ENCODE data around the gene GEMIN8.

Gene GEMIN8, protein sequence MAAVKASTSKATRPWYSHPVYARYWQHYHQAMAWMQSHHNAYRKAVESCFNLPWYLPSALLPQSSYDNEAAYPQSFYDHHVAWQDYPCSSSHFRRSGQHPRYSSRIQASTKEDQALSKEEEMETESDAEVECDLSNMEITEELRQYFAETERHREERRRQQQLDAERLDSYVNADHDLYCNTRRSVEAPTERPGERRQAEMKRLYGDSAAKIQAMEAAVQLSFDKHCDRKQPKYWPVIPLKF
- 12.4 reads per million, percentile 36 among the genes with 10 or more reads in this experiment for total RNA-seq

DNA sequence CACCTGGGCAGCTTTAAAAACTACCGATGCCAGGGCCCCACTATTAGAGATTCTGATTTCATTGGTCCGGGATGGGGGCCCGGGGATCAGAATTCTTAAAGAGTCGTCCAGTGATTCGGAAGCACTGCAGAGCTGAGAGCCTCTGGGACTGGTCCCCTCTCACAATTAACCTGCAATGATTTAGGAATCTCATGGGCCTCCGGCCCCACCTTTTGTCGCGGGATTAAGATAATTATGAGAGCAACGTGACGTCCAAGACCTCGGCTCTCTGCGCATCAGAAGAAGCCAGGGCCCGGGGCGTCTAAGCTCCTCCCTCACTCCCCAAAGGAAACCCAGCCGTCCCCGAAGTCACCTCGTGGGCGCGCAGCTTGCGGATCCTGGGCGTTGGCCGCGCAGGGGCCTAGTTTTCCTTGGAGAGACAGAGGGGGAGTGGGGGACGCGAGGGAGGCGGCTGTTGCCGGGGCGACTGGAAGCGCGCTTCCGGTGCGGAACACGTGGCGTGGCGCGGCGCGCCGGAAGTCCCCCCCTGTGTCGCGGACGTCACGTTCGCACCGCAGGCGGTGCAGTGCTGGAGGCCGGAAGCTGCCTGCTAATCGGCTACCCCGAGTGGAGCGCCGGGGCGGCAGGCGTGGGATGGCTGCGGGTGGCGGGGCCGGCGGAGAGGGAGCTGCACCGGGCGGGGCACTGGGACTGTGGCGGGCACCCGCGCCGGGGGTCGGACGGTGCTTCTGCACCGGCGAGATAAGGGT lies at the start of gene GEMIN8:
GEMIN8 (minus strand) TSS at position 468 of the 749 bp plus-strand sequence. CDS start 8,414 bp downstream, outside the sequence.
- DNase-seq, result peak; percentile 88

DNA sequence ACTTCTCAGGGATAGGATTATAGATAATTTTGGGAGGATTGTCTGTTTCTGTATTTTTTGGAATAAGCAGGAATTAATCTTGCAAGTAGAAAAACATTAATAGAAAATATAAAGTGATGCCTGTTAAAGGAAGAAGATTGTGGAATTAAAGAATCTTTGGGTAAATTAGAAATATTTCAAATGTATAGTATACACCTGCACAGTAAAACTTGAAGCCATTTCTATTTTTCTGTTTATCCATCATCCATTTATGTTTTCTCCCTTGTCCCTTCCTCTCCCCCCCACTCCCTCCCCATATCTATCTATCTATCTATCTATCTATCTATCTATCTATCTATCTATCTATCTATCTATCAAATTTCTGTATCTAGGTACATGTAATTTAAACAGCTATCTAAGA lies 46.9 kb upstream of the GEMIN8 start:
- no peak for DNase-seq

DNA sequence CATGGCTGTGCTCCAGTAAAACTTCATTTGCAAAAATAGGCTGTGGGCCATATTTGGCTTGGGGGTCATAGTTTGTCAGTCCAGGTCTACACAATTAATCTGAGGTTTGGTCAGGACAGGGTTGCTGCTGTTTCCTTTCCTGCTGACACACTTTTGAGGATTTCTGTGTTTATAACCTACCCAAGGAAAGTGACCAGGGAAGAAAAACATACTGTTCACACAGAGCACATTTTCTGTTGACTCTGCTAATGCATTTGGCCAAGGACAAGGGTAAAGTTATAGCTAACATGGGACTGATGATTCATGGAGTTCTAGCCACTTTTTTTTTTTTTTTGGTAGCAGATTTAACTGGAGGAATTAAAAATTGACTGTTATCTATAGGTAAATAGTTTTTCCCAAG lies 43.9 kb upstream of the GEMIN8 start:
- no peak for DNase-seq

GRCh38 chrX:14073071-14073470 lies 43.4 kb upstream of the GEMIN8 start:
- DNase-seq, result no peak

GRCh38 chrX:14065800-14066199 lies 36.1 kb upstream of the GEMIN8 start:
- no peak for DNase-seq

DNA sequence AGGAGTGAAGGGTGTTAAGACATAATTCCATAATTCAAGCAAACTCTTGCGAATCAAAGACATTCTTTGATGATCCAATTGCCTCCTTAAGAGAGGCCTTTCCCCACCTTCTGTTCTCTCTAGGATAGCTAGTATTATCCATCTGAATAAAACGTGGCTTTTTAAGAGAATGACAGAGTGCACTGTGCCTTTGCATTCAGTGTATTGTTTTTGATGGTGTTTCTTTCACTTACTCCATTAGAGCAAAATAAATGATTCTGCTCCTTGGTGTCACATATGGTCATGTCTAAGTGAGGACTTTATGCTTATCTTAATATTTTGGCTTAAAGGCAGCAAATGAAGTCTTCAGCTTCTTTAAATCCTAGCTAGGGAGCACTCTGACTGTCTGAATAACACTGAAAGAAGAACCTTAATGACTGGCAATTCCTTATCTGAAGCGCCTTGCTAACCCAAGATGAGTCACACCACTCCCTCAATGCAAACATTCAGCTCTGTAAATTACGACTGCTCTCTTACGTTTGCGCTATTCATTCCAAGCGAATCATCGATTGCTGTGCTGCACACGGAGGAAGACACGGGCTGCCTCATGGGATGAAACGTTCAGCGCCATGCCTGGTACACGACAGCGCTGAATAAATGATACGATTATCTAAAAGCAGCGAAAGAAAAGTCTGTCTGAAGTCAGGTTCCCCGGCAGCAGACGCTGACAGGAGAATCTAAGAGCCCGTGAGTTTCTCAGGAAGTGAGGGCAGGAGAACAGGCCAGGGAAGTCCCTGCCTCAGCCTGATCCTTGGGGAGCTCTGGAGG lies 35.1 kb upstream of the GEMIN8 start:
- no peak for DNase-seq

DNA sequence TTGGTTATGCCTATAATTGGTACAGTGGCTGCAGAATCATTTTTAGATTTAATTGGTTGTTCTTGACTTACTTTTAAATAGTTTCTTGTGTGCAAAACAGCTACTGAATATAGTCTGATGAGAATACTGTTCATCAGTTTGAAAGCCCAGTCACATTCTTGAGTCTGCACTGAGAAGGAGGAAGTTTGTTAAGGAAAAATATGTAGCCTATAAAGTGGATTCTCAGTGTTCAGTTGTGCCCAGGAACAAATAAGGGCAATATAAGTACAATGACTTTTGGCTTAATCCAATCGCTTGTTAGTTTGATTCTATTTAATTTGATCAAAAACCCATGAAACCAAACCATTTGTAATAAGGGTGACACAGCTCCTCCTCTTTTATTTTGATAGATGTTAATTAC lies 32.8 kb upstream of the GEMIN8 start:
- DNase-seq, result no peak

GRCh38 chrX:14056206-14056605 lies 26.5 kb upstream of the GEMIN8 start:
- no peak for DNase-seq

GRCh38 chrX:14051416-14051815 lies 21.7 kb upstream of the GEMIN8 start:
- DNase-seq, result no peak

DNA sequence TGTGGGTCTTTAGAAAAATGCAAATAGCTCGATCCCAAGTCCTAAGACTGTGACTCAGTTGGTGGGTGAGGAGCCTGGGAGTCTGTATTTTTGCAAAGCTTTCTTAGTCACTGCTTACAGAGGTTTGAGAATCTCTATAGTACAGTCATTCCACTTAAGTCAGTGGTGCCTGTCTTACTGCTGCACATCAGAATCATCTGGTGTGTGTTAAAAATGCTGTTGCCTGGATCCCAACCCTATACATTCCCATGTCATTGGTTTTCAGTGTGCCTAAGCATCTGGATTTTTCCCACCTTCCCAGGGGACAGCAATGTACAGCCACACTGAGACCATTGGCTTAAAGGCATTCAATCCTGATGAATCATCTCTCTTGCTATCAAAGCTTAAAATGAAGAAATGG lies 21.0 kb upstream of the GEMIN8 start:
- no peak for DNase-seq

GRCh38 chrX:14043209-14043608 lies 13.5 kb upstream of the GEMIN8 start:
- DNase-seq, result no peak

GRCh38 chrX:14039344-14039743 lies 9.7 kb upstream of the GEMIN8 start:
- peak; percentile 68 for DNase-seq

- DNase-seq, result no peak
These were observed 8.8 kb upstream of the GEMIN8 start for GRCh38 chrX:14038375-14039085.

DNA sequence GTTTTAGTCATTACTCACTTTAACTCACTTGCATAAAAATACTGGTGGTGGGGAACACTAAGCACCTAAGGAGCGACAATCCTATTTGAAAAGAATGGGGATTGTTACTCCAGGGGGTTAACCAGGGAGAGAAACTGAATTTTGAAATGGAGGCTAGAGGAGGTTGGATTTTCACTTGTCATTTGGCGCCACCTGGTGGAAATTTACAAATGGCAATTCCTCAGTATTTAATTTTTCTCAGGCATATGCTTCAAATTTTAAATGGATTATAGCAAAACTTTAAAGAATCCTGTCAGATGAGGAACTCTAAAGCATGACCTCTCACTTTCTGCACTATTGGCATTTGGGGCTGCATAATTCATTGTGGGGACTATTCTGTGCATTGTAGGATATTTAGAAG lies 2.7 kb upstream of the GEMIN8 start:
- peak; percentile 64 for DNase-seq

DNA sequence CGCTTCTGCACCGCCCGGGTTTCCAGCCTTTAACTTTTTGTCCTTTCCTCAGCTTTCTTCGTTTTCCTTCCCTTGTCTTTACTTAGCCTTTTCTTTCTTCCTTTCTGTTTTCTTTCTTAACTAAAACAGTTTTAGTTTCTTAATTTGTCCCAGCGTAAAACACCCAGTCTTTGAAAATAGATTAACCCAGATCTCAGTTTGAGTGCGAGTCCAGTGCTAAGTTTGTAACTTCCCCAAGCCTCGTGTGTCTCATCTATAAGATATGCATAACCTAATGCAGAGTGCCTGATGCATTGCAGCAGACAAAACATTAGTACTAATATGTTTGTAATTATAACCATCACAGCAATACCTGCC lies 460 bp upstream of the GEMIN8 start:
- no peak for DNase-seq

DNA sequence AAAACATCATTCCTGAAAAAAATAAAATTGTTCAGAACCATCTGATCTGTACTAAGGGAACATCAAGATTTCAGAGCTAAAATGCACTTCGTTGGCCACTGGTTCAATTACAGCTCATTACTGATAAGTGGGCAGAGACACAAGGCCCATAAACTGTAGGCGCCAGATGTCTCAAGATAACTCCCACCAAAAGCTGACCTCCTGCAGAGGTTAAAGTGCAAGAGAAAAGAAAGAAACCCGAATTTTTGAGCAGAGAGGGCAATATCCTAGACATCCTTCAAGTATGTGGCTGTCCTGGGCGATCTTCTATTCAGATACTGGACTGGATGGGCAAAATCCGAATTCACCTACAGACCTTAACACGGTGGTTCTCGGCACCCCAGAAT lies 660 bp downstream of the GEMIN8 start:
- DNase-seq, result no peak

GRCh38 chrX:14028473-14028872 lies 1.2 kb downstream of the GEMIN8 start:
- DNase-seq, result no peak

- no peak for DNase-seq
These were observed 2.1 kb downstream of the GEMIN8 start for GRCh38 chrX:14027511-14028019.

DNA sequence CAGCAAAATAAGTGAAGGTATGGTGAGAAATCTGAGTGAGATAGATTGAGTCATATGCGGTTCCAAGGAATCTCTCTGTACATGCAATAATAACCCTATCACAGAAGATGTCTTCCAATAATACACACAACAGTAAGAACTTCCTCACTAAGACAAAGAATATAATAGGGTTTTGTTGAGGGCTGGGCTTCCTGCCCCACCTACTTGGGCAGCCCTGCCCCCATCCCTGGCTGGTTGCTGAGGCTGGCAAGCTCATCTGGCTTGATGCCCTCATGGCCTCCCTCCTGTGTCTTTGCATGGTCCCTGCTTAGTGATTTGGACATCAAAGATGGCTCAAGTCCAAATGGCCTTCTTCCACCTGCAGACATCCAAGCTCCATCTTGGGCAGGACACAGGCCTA lies 2.7 kb downstream of the GEMIN8 start:
- DNase-seq, result no peak

DNA sequence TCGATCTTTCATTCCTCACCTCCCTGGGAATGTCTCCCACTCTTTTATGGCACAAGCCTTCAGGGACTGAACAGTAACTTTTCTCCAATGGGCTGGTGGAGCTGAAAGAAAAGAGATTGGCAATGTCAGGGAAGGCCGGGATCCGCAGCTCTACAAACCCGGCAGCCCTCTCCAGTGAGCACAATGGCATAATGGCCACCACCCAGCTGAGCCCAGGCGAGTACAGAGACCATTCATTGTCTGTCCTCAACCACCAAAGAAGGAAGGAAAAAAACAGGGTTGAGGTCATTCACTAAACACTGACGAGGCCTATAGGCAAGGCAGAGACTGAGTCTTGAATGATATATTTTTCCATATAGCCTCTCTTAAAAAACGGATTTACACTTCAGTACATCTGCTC lies 3.6 kb downstream of the GEMIN8 start:
- DNase-seq, result no peak

GRCh38 chrX:14022019-14022418 lies 7.7 kb downstream of the GEMIN8 start:
- DNase-seq, result no peak

GRCh38 chrX:14017399-14017798 lies 12.3 kb downstream of the GEMIN8 start:
- DNase-seq, result no peak

DNA sequence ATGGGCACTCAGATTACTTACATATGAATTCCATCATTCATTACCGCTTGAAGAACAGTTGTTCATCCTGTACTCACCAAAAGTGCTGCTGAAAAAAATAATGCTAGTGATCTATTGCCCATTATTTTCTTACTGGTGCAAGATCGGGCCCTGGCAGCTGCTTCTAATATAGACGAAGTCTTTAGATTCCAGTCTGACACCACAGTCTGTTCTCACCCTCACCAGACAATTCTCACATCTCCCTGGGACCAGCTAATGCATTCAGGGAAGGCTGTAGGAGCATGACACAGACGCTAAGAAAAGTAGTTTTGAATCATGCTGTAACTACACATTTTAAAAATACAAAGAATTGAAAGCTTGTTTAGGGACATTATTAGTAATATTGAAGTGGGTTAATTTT lies 13.8 kb downstream of the GEMIN8 start:
- DNase-seq, result no peak
